ENCODE results near the gene CYP2A13.
"Not testable (repeated sequence)": the region's sequence is repeated elsewhere in the genome, so short reads cannot be mapped to it uniquely, and the experiment has no call there.

CYP2A13 gene

DNA sequence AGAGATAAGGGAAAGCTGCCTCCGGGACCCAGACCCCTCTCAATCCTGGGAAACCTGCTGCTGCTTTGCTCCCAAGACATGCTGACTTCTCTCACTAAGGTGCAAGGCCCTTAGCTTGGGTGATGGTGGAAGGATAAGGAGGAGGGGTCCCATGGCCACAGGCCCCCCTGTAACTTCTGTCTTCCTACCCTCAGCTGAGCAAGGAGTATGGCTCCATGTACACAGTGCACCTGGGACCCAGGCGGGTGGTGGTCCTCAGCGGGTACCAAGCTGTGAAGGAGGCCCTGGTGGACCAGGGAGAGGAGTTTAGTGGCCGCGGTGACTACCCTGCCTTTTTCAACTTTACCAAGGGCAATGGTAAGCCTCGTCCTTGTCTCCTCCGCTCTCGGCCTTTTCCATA is 28.0 kb downstream of the CYP2A13 start:
- H3K36me3 ChIP-seq = no peaks in the 10 kb centered on the region

DNA sequence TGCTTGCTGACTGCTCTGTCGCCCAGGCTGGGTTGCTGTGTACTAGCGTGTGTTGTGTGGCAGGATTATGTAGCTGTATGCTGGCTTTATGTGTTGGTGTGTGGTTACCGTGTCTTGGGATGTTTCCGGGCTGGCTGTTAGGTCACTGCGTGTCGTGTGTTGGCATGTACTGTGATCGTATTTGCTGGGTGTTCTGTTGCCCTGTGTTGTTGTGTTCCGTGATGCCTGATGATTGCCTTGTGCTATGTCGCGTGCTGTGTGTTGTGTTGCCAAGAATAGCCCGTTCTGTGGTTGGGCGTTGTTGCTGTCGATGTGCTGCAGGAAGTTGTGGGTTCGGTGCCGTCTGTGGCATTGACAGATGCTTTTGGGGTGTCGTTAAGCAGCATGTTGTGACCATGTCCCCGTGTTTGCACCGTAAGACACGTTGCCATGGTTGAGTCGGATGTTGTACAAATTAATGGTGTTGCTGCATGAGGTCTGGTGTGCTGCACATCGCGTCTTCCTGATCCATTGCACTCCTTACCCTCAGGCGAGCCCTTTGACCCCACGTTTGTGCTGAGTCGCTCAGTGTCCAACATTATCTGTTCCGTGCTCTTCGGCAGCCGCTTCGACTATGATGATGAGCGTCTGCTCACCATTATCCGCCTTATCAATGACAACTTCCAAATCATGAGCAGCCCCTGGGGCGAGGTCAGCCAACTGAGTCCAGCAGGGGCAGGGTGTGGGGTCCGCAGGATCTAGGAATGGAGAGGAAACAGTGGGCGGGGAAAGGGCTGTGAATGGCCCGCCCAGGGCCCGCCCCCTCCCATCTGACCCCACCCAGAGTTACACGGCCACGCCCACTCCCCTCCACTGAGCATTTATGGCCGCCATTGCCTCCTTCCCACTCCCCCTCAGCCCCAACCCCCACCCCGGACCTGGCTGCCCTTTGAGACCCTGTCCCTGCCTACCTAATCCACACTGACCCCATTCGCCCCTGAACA is 33.0 kb downstream of the CYP2A13 start:
- not testable (repeated sequence) for H3K9me3 ChIP-seq, H3K9ac ChIP-seq, H3K27me3 ChIP-seq, H4K20me1 ChIP-seq, H3K4me3 ChIP-seq, H3K36me3 ChIP-seq
- Histone ChIP-seq H3K4me2 (peak overlapping the region; percentile 74), H3K4me1 (peaks cover 16% of the 10 kb centered on the region), H3K27ac (peak overlapping the region; percentile 34; the same call in 1 of the 2 replicates)

More for the DNA sequence above, 28.0 kb downstream of the CYP2A13 start:
- Histone ChIP-seq H3K9me3 (no peaks in the 10 kb centered on the region), H3K4me1 (peaks cover 34% of the 10 kb centered on the region), H4K20me1 (no peaks in the 10 kb centered on the region), H3K4me2 (no peak overlapping the region), H3K9ac (no peak overlapping the region), H3K27me3 (no peaks in the 10 kb centered on the region), H3K4me3 (no peak overlapping the region), H3K27ac (no peak overlapping the region)
- TF ChIP-seq Cebpa-rat (IDR thresholded peaks at IDR 0.05) = no peak

DNA sequence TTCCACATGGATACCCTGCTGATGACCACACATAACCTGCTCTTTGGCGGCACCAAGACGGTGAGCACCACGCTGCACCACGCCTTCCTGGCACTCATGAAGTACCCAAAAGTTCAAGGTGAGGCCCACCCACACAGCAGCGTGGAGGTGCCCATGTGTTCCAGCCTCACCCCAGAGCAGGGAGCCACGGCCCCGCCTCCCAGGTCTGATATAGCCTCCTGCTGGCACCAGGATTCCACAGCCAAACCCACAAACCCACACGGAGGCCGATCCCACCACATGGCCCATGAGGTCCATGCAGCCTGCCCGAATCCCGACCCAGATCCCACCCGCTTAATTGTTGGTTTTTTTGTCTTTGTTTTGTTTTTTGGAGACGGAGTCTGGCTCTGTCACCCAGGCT is 34.6 kb downstream of the CYP2A13 start:
- not testable (repeated sequence) for H3K27me3 ChIP-seq, H3K27ac ChIP-seq, H3K9me3 ChIP-seq, H3K9ac ChIP-seq, H4K20me1 ChIP-seq, H3K4me2 ChIP-seq, H3K36me3 ChIP-seq, H3K4me3 ChIP-seq
- peaks cover 16% of the 10 kb centered on the region for H3K4me1 ChIP-seq

DNA sequence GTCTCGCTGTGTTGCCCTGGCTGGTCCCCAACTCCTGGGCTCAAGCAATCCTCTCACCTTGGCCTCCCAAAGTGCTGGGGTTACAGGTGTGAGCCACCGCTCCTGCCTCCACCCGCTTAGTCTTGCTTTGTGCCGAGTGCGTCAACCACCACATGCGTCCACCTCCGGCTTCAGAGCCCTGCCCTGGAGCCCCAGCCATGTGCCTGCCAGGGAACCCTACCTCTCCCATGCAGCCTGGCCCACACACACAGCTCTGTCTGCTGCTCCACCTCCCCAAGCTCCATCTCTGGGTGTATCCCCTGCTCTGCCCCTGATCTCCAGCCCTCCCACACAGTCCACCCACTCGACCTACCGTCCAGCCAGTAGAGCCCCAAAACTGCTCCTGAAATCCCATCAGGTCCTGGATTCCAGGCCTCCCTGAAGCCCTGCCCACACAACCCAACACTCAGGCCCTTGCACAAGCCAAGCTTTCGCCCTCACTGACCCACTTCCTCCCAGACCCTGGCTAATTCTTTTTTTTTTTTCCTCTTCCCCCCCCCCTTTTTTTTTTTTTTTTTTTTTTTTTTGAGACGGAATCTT is 35.6 kb downstream of the CYP2A13 start:
- Histone ChIP-seq H3K4me2 (no peak overlapping the region), H3K27me3 (no peaks in the 10 kb centered on the region), H3K4me1 (peaks cover 23% of the 10 kb centered on the region), H3K36me3 (no peaks in the 10 kb centered on the region), H3K27ac (no peak overlapping the region), H3K9me3 (no peaks in the 10 kb centered on the region), H4K20me1 (no peaks in the 10 kb centered on the region), H3K9ac (no peak overlapping the region), H3K4me3 (no peak overlapping the region)
- TF ChIP-seq Cebpa-rat (IDR thresholded peaks at IDR 0.05) = no peak

DNA sequence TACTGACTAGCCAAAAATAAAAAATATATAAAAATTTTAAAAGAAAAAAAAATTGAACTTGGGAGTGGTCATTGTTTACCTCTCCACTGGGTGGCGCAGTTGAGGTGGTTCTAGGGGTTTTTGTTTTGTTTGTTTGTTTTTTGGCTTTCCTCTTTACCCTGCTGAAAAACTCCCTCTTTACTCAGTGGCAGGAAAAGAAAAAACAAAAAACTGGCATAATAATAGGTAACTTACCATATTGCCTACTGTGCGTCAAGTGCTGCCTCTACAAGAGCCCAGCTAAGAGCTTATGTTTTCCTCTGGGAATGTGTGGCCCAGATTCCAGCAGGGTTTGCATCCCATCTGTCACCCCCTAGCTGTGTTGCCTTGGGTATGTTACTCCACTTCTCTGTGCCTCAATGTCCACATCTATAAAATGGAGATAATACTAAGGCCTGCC is 38.5 kb downstream of the CYP2A13 start:
- H4K20me1 ChIP-seq, H3K36me3 ChIP-seq, H3K27ac ChIP-seq, H3K27me3 ChIP-seq, H3K9me3 ChIP-seq, H3K4me1 ChIP-seq, H3K4me2 ChIP-seq, H3K4me3 ChIP-seq, H3K9ac ChIP-seq: not testable (repeated sequence)

DNA sequence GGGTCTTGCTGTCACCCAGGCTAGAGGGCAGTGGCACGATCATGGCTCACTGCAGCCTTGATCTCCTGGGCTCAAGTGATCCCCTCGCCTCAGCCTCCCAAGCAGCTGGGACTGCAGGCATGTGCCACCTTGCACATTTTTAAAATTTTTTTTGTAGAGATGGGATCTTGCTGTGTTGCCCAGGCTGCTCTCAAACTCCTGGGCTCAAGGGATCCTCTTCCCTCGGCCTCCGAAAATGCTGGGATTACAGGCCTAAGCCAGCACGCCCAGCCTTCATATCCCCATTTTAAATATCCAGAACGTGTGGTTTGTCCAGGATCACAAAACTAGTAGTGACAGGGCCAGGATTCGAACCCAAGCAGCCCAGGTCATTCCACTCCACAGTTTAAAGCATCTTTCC is 39.1 kb downstream of the CYP2A13 start:
- H4K20me1 ChIP-seq, H3K9ac ChIP-seq, H3K4me3 ChIP-seq, H3K36me3 ChIP-seq, H3K27me3 ChIP-seq, H3K9me3 ChIP-seq, H3K4me1 ChIP-seq, H3K27ac ChIP-seq: not testable (repeated sequence)
- peak overlapping the region; percentile 84 for H3K4me2 ChIP-seq

DNA sequence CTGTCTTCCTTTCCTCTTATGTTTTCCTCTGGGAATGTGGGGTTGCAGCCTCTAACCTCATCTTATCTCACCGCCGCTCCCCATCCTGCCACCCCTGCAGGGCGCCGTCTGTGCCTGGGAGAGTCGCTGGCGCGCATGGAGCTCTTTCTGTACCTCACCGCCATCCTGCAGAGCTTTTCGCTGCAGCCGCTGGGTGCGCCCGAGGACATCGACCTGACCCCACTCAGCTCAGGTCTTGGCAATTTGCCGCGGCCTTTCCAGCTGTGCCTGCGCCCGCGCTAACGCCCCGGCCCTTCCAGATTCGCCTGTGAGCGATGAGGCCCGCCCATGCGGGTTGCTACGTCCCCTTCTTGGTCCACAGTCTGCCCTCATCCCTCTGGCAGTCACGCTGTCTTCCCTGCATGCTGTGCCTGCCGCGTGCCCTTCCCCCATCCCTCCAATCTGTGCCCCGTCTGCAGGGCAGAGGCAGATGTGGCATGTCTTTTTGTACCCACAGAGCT is 39.6 kb downstream of the CYP2A13 start:
- H3K9ac ChIP-seq, H3K27me3 ChIP-seq, H3K9me3 ChIP-seq, H3K36me3 ChIP-seq, H4K20me1 ChIP-seq, H3K27ac ChIP-seq, H3K4me1 ChIP-seq: not testable (repeated sequence)
- Histone ChIP-seq H3K4me3 (peak overlapping the region; percentile 48; the same call in 1 of the 2 replicates), H3K4me2 (peak overlapping the region; percentile 84)

DNA sequence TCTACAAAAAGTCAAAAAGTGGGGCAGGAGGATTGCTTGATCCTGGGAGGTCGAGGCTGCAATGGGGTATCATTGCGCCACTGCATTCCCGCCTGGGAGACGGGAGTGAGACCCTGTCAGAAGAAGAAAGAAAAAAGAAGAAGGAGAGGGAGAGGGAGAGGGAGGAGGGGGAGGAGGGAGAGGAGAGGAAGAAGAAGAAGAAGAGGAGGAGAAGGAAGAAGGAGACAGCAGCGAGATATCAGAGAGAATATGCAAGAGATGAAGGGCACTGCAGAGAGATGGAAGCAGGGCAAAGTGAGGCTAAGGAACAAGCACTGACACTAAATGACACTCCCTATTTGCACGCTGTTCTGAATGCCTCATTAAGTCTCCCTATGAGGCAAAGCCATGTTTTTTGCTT is 40.4 kb downstream of the CYP2A13 start:
- Histone ChIP-seq H3K9me3 (no peaks in the 10 kb centered on the region), H3K4me2 (peak overlapping the region; percentile 84; the same call in 1 of the 2 replicates), H4K20me1 (no peaks in the 10 kb centered on the region), H3K4me1 (peaks cover 7% of the 10 kb centered on the region), H3K36me3 (no peaks in the 10 kb centered on the region), H3K4me3 (no peak overlapping the region), H3K9ac (no peak overlapping the region), H3K27ac (no peak overlapping the region), H3K27me3 (no peaks in the 10 kb centered on the region)
- no peak for TF ChIP-seq Cebpa-rat (IDR thresholded peaks at IDR 0.05)

DNA sequence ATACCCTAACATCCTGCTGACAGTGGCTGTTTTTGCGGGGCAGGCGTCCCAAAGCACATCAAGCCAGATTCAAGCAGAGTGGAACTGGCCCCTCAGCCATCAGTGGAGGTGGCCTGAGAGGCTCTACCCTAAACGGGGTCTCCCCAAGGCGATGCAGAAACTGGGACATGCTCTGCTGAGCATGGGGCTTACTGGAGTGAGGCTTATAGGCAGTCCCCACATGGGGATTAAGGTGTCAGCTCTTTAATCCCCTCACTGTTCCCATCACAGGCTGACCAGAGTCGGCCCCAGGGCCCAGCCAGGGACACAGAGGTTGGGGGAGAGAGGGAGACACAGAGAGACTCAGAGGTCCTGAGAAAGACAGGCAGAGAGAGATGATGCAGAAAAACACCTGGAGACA is 42.9 kb downstream of the CYP2A13 start:
- H3K36me3 ChIP-seq = no peaks in the 10 kb centered on the region
- no peak for TF ChIP-seq Cebpa-rat (IDR thresholded peaks at IDR 0.05)
- no peak overlapping the region for H3K9ac ChIP-seq
- H3K4me2 ChIP-seq = no peak overlapping the region
- no peaks in the 10 kb centered on the region for H3K27me3 ChIP-seq
- H3K4me3 ChIP-seq = no peak overlapping the region
- H3K27ac ChIP-seq = no peak overlapping the region
- no peaks in the 10 kb centered on the region for H4K20me1 ChIP-seq
- H3K4me1 ChIP-seq = peaks cover 7% of the 10 kb centered on the region
- no peaks in the 10 kb centered on the region for H3K9me3 ChIP-seq

DNA sequence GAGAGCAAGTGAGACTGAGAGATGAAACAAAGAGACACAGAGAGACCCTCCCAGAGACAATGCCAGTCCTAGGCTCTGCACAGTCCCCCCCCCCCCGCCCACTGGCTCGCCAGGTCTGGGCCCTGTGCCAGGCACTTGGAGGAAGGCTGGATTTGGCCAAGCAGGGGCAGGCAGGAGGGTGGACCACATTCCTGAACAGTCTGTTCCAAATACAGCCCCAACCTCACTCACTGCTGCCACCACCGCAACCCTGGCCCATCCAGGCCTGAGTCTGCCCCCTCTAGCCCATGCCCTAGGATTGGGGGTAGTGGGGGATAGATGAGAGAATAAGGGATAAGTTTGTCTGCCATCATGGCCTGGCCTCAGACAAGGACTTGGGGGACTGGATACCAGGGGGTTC is 45.0 kb downstream of the CYP2A13 start:
- Histone ChIP-seq H3K9me3 (no peaks in the 10 kb centered on the region), H4K20me1 (no peaks in the 10 kb centered on the region), H3K27me3 (no peaks in the 10 kb centered on the region), H3K4me3 (no peak overlapping the region), H3K4me2 (no peak overlapping the region), H3K4me1 (peaks cover 3% of the 10 kb centered on the region), H3K9ac (no peak overlapping the region), H3K36me3 (no peaks in the 10 kb centered on the region), H3K27ac (no peak overlapping the region)
- TF ChIP-seq Cebpa-rat (IDR thresholded peaks at IDR 0.05) = no peak

Data from BLaER1 (cell line).